Globus pallidus (tissue), 1 donor: ENCODE data around the gene INTS15.
"Not testable (repeated sequence)": the region's sequence is repeated elsewhere in the genome, so short reads cannot be mapped to it uniquely, and the experiment has no call there.

ENCODE experiments used
- DNase-seq: peaks from one replicate; pipeline ENCODE4 v3.0.0-alpha.2; 2015; ENCODE audit warnings: low spot score

Gene INTS15

DNA sequence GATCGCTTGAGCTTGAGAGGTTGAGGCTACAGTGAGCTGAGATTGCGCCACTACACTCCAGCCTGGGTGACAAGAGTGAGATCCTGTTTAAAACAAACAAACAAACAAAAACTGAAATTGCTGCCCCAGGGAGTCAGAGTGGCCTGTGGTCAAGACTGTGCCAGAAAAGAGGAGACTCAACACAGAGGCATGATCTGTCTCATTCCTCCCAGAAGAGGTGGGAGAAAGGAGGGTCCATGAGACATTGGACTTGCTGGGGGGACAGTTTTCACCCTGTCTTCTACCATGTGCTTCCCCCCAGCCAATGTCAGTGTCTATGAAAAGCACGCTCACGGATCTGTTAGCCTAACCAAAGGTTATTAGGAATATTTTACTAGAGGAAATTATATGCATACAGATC lies 28.8 kb downstream of the INTS15 start:
- no peak for DNase-seq

- DNase-seq, result no peak
Observed at GRCh38 chr7:6619961-6620360, 30.1 kb downstream of the INTS15 start.

- no peak for DNase-seq
Observed at GRCh38 chr7:6621195-6622133, 31.6 kb downstream of the INTS15 start.

- no peak for DNase-seq
Observed at GRCh38 chr7:6622134-6622710, 32.4 kb downstream of the INTS15 start.

DNA sequence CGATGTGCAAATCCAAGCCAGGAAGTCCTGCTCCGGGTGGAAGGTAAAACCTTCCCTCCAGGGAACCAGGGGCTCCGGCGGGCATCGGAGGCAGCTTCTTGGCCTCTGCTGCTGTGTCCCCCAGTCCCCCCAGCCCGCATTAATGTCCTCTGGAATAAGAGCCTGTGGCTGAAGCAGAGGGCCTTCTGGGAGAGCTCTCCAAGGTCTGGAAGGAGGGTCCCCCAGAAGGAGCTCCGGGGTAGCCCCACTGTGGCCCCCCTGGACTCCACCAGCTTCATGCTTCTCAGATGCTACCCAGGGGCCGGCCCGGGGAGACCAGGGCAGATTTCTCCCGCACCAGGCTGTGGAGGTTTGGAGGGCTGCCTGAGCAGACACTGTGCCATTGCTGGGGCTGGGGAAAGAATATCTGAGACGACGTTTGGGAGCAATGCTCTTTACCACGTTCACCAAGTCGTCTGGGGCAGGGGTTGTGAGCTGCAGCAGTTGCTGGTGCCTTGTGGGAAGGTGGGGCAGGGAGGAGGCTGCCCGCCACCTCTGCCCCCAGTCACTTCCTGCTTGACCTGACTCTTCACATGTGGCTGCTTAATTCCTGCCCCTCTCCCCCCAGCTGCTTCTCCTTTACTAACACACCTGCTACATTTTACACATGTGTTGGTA lies 33.9 kb downstream of the INTS15 start:
- DNase-seq, result no peak

- no peak for DNase-seq
Observed at GRCh38 chr7:6624246-6624611, 34.4 kb downstream of the INTS15 start.

DNA sequence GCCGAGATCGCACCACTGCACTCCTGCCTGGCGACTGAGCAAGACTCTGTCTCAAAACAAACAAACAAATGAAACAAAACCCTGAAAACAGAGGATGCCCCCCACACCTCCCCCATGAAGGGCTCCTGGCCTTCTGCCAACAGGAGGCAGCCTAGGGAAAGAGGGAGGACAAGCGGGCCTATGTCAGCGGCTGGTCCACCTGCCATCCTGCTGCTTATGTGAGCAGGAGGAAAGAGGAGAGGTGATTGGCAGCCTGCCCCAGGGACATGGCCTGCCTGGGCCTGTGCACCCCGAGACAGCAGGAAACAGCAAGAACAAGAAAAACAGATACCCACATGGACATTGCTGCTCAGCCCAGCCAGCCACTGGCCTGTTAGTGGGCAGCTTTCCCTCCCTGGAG lies 38.2 kb downstream of the INTS15 start:
- no peak for DNase-seq

DNA sequence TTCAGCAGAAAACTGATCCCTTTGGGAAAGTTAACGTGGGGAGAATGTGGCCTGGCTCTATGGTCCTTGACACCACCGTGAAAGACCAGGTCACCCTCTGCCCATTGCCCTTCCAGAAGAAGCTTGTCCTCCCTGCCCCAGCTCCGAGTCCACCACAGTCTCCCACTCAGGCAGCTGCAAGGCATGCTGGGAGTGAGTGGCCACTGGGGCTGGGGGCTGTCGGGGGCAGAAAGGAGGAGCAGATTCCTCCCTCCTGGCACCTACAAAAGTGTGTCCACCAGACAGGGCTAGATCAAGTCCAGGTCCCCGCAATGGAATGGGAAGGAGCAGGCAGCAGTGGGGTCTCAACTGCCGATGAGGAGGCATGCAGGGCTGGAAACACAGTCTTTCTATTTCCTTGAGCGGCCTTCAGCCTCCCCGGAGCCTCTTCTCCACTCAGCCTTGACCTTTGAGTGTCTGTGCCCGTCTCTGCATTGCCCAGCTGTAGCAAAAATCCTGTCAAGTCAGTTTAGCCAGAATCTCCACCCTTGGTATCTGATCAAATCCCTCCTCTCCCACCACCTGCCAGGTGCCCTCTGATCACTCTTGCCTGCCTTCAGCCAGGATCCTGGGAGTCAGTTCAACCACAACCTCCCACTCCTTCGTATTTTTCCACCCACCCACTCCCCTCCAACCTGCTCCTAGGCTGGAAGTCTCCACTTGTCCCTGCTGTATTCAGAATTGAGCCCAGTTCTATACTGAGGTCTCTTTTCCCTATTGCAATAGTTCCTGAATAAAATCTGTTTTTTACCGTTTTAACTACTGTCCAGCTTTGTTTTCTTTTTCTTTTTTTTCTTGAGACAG lies 40.4 kb downstream of the INTS15 start:
- no peak for DNase-seq

DNA sequence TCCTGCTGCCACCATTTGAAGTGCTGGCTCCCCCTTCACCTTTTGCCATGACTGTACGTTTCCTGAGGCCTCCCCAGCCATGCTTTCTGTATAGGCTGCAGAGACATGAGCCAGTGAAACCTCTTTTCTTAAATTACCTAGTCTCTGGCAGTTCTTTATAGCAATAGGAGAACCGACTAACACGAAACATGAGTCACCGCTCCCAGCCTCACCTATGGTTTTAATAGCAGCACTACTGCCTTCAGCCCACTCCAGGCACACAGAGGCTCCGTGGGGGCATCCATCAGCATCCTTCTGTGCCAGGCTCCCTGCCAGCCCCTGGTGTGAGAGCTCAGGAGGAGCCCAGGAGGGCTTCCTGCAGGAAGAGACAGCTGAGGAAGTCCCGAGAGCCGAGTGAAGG lies 41.8 kb downstream of the INTS15 start:
- no peak for DNase-seq

DNA sequence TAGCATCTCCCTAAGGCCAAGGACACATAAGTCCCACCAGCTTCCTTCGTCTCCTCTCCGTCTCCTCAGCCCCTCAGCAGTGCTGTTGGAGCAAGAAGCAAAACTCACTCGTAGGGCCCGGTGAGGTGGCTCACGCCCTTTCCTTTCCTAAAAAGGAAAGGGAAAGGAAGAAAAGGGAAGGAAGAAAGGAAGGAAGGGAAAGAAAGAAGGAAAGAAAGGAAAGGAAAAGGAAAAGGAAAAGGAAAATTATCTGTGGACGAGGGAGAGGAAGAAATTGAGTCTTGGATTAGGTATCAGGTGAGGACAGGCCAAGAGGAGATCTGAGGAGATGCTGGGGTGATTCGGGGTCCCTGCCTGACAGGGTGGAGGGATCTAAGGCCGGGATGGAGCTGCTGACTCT lies 44.2 kb downstream of the INTS15 start:
- DNase-seq, result no peak

DNA sequence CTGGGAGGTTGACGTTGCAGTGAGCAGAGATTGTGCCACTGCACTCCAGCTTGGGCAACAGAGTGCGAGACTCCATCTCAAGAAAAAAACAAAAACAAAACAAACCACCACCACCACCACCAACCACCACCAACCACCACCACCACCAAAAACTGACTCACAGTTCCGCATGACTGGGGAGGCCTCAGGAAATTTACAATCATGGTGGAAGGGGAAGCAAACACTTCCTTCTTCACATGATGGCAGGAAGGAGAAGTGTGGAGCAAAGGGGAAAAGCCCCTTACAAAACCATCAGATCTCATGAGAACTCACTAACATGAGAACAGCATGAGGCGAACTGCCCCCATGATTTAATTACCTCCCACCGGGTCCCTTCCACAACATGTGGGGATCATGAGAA lies 45.1 kb downstream of the INTS15 start:
- not testable (repeated sequence) for DNase-seq

DNA sequence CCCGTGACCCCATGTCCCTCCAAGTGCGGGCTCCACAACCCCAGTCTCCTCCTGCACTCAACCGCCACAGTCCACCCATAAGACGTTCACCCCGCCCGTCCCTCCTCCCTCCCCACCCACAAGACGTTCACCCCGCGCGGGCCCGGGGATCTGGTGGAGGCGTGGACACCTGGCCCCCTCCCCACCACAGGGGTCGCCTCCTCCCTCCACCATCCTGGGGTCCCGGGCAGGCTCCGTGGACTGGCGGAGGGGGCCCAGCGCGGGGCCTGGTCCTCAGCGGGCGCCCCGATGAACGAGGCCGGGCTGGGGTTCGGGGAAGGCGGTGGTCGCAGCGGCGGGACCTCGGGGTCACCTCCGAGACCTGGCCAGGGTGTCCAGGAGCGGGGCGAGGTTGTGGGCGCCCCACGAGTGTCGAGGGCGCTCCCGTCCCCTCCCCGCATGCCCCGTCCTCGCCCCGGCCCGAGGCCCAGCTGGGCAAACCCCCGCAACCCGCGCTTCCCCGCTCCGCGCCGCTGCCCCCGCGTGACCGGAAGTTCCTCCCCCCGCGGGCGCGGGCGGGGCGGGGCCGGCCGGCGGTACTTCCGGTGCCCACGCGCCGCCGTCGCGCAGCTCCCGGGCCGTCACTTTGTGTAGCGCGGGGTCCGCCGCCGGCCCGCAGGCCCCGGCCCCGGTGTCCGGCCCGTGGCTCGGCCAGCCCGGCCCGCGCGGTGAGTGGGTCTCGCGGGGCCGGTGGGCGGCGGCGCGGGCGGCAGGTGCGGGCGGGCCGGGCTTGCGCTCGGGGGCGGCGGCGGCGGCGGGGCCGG lies 47.1 kb downstream of the INTS15 start, which contains the start of gene ZNF316:
TSS of gene ZNF316 (plus strand) at position 578 of the 803 bp plus-strand sequence. CDS start 5,092 bp downstream, outside the sequence.
- peak; percentile 64 for DNase-seq

- DNase-seq, result no peak
Observed at GRCh38 chr7:6637544-6638229, 47.9 kb downstream of the INTS15 start.

DNA sequence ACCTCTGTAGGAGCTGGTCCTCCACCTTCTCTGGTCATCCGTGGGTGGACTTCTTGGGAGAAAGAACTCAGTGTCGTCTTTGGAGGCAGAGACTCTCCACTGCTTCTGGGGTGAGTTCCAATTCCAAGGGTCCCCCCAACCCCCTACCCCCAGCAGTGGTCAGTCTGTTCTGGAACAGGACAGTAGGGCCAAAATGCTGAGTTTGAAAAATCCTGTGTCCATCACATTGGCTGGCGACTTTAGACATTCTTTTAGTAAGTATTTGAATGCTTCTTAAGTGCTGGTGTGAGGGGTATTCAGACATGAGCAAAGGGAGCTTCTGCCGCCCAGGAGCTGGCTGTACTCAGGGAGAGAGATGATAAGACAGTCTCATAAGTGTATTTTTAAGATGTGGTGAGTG lies 49.2 kb downstream of the INTS15 start:
- DNase-seq, result no peak

DNA sequence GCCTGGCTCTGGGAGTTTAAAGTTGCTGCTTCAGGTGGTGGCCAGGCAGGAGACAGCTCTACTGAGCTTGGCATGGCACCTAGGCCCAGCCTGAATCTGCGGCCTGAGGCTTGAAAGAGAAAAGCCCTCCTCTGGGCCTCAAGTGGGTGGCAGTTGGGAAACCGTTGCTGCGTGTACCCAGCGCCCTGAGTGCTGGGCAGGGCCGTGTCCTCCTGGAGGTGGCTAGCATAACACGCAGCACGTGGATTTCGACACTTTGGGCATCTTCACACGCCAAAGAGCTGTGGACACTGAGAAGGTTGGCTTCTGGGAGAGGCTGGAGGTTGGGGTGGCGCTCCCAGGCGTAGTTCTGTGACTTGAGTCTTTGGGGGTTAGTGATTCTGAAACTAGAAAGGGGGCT lies 49.8 kb downstream of the INTS15 start:
- no peak for DNase-seq

DNA sequence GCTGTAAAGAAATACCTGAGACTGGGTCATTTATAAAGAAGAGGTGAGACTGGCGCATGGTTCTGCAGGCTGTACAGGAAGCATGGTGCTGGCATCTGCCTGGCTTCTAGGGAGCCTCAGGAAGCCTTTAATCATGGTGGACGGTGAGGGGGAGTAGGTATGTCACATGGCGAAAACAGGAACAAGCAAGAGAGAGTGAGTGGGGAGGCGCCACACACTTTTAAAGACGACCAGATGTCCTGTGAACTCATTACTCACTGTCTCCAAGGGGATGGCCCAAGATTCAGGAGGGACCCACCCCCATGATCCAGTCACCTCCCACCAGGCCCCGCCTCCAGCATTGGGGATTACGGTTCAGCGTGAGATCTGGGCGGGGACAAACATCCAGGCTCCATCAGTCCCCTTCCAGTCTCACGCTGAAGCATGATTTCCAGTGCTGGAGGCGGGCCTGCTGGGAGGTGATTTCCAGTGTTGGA lies 50.5 kb downstream of the INTS15 start:
- DNase-seq, result no peak

DNA sequence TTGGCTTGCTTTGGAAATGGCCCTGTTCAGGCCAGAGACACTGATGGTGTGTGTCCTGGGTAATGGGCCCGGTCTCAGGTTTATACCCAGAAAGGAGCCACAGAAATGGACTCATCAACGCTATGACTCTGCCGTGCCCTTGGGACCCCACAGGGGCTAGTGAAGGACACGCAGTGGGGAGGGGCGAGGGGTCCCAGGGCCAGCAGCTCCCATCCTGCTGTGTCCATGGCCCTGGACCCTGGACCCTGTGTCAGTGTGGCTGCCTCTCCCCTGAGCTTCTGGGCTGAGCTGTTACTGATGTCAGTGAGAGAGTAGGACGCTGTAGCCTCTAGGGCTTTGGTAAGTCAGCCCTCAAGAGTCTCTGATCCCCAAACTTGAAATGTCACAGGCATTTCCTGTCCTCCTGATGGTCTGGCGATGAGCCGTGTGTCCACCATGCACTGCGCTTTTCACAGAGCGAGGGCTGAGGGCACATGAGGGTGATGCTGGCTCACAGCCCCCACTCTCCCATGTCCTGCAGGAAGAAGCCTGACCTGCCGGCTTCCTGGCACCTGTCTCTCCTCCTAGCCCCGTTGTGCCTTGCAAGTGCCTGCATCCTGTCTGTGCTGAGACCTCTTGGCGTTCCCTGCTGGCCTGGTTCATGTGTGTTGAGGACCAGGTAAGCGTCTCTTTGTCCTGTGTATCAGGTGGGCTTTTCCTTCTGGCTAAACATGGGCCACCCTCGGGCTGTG lies 51.6 kb downstream of the INTS15 start:
- DNase-seq, result no peak

GRCh38 chr7:6642239-6642839 lies 52.5 kb downstream of the INTS15 start:
- DNase-seq, result no peak
